SU-DHL-6 (cell line): ENCODE results near the gene FMR1NB.

Source experiments
- EZH2phosphoT487 ChIP-seq: fragments of 200-600 bp; sonication (generic), shearing (Covaris generic); conservative IDR thresholded peaks from 2 replicates; pipeline ENCODE4 v1.6.1; 2018; ENCODE audit warnings: mild to moderate bottlenecking, antibody characterized with exemption, low read length, moderate library complexity, mixed read lengths
- TF ChIP-seq, protein P1 (sequence below): fragments of 200-600 bp; sonication (generic); IDR thresholded peaks from one replicate; pipeline ENCODE4 v1.5.1; 2017; ENCODE audit warnings: antibody characterized with exemption, mild to moderate bottlenecking, low read length, moderate library complexity; ENCODE audit not compliant: insufficient read depth, poor library complexity, severe bottlenecking

DNA sequence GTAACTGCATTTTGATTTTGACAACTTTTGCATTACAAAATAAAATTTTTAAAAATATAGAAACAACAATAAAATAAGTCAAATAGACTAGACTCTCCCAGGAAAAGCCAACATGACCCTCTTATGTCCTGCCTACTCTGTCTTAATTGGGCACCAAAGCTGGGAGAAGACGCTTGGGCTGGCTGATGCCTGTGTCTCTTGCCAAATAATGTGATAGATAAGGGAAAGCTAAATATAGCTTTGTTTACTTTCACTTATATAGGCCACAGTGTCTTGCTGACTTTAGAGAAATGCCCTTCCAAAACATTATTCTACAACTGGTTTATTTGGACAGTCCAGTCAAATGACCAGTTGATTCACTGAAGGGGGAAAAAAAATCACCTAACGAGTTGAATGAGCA lies 54.2 kb downstream of the FMR1NB start:
- TF ChIP-seq, protein P1, sequence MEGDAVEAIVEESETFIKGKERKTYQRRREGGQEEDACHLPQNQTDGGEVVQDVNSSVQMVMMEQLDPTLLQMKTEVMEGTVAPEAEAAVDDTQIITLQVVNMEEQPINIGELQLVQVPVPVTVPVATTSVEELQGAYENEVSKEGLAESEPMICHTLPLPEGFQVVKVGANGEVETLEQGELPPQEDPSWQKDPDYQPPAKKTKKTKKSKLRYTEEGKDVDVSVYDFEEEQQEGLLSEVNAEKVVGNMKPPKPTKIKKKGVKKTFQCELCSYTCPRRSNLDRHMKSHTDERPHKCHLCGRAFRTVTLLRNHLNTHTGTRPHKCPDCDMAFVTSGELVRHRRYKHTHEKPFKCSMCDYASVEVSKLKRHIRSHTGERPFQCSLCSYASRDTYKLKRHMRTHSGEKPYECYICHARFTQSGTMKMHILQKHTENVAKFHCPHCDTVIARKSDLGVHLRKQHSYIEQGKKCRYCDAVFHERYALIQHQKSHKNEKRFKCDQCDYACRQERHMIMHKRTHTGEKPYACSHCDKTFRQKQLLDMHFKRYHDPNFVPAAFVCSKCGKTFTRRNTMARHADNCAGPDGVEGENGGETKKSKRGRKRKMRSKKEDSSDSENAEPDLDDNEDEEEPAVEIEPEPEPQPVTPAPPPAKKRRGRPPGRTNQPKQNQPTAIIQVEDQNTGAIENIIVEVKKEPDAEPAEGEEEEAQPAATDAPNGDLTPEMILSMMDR: no peak
- TF ChIP-seq EZH2phosphoT487: no peak
